K562 (cell line): ENCODE results near the gene PIH1D1. TPM values are rescaled to one million over a fixed set of nuclear protein-coding genes. Genes with fewer than 3 reads are reported as not detected.

Experiments used
- ATAC-seq: fragments of 200-7000 bp; cut with Tn5 transposase; 3 replicates; pipeline ENCODE4 v1.9.1; 2020; ENCODE audit warnings: moderate library complexity
- BruUV-seq: library from RNA; stranded (reverse); fragments of 400-500 nt; replicated peaks from 2 replicates; lab custom pipeline; 2021; lab: Mats Ljungman, UMichigan
- CTCF ChIA-PET: fragments of 300-600 bp; formaldehyde crosslinking; extraction: SDS; loops from one replicate; lab custom pipeline; 2021; ENCODE audit warnings: low intra/inter-chr PET ratio; lab: Yijun Ruan, JAX
- POLR2A ChIA-PET: fragments of 300-600, 350-650 bp; sonication (Branson Sonifier 250); formaldehyde crosslinking; extraction: SDS; loops from one replicate; lab custom pipeline; 2021; ENCODE audit warnings: antibody characterized with exemption, inconsistent platforms; lab: Yijun Ruan, JAX
- DNase-seq, 4 experiments: peaks; one replicate each; pipeline versions ENCODE4 v3.0.0 to v3.0.0-alpha.2; 2011 to 2018; ENCODE audit warnings: low spot score in 3 of 4, mixed read lengths in 3 of 4; ENCODE audit errors: extremely low read depth in 1 of 4
- FAIRE-seq: peaks from 2 replicates; lab custom pipeline; 2011; peaks lifted over from hg19 to GRCh38; lab: Jason Lieb, UNC
- H2AFZ ChIP-seq: 2 replicates; pipeline ENCODE4 v1.6.0; 2011; ENCODE audit warnings: low read depth, low read length, control low read depth, inconsistent platforms
- H3K27ac ChIP-seq: fragments of 200-600 bp; 3 replicates; pipeline ENCODE4 v1.8.0; 2011; ENCODE audit warnings: low read depth, mild to moderate bottlenecking, control low read depth, inconsistent platforms, low read length, moderate library complexity, mixed read lengths; ENCODE audit errors: extremely low read depth
- H3K27me3 ChIP-seq, 2 experiments: fragments of 300-600 bp in 1 of 2; 2 replicates in 1 of 2; 3 replicates in 1 of 2; pipeline versions ENCODE4 v1.6.0 to v1.8.0; 2011; ENCODE audit warnings: inconsistent platforms in 2 of 2, low read length in 2 of 2, mild to moderate bottlenecking in 1 of 2, mixed read lengths in 1 of 2, moderate library complexity in 1 of 2; ENCODE audit not compliant: control insufficient read depth in 2 of 2, insufficient read depth in 2 of 2
- H3K36me3 ChIP-seq: fragments of 300-600 bp; 3 replicates; pipeline ENCODE4 v1.8.0; 2011; ENCODE audit warnings: mild to moderate bottlenecking, low read length, inconsistent platforms; ENCODE audit not compliant: control insufficient read depth, insufficient read depth
- H3K4me1 ChIP-seq, 2 experiments: fragments of 200-600 bp in 1 of 2; replicated peaks in 1 of 2; 2 replicates in 1 of 2; 3 replicates in 1 of 2; pipeline versions ENCODE4 v1.5.1 to v1.8.0; 2011; ENCODE audit warnings: inconsistent platforms in 2 of 2, low read length in 2 of 2, mild to moderate bottlenecking in 1 of 2, mixed read lengths in 1 of 2, moderate library complexity in 1 of 2; ENCODE audit not compliant: control insufficient read depth in 2 of 2, insufficient read depth in 2 of 2
- H3K4me2 ChIP-seq: 2 replicates; pipeline ENCODE4 v1.6.1; 2011; ENCODE audit warnings: low read length, control low read depth, inconsistent platforms, mixed read lengths; ENCODE audit not compliant: insufficient read depth
- H3K4me3 ChIP-seq: fragments of 200-600 bp; sonication (generic), shearing (Covaris generic); 2 replicates; pipeline ENCODE4 v1.5.1; 2016; ENCODE audit warnings: control low read depth, inconsistent platforms
- H3K79me2 ChIP-seq: fragments of 200-600 bp; 3 replicates; pipeline ENCODE4 v1.8.0; 2011; ENCODE audit warnings: low read length, inconsistent platforms; ENCODE audit not compliant: control insufficient read depth, insufficient read depth
- H3K9ac ChIP-seq, 2 experiments: 2 replicates each; pipeline versions ENCODE4 v1.6.0 to v1.6.1; 2011; ENCODE audit warnings: low read depth in 2 of 2, low read length in 2 of 2, control low read depth in 1 of 2, inconsistent platforms in 1 of 2, mild to moderate bottlenecking in 1 of 2, mixed read lengths in 1 of 2; ENCODE audit not compliant: insufficient read depth in 1 of 2
- H3K9me1 ChIP-seq: one replicate; pipeline ENCODE4 v1.6.0; 2011; ENCODE audit warnings: inconsistent platforms, mild to moderate bottlenecking, low read length, moderate library complexity; ENCODE audit not compliant: control insufficient read depth, insufficient read depth
- H3K9me3 ChIP-seq: replicated peaks from 2 replicates; pipeline ENCODE4 v1.5.1; 2011; ENCODE audit warnings: low read depth, low read length, inconsistent platforms; ENCODE audit not compliant: control insufficient read depth, insufficient read depth
- H4K20me1 ChIP-seq: replicated peaks from 2 replicates; pipeline ENCODE4 v1.6.1; 2011; ENCODE audit warnings: low read length, inconsistent platforms, mixed read lengths; ENCODE audit not compliant: control insufficient read depth, insufficient read depth
- BRD4 ChIP-seq: fragments of 200-600 bp; sonication (generic); IDR thresholded peaks from 2 replicates; pipeline ENCODE4 v1.6.1; 2017; ENCODE audit warnings: inconsistent platforms
- CHD4 ChIP-seq: fragments of 200-600 bp; sonication (generic); IDR thresholded peaks from 3 replicates; pipeline ENCODE4 v1.6.1; 2012; ENCODE audit warnings: low read depth, mild to moderate bottlenecking, mixed read lengths, low read length, inconsistent platforms; ENCODE audit not compliant: insufficient read depth, insufficient replicate concordance, poor library complexity, severe bottlenecking
- E2F1 ChIP-seq: sonication (generic); formaldehyde crosslinking; IDR thresholded peaks from 2 replicates; pipeline ENCODE4 v1.8.1; 2023; ENCODE audit warnings: mild to moderate bottlenecking, missing genetic modification reagents, moderate library complexity
- ETS2 ChIP-seq: IDR thresholded peaks from 2 replicates; pipeline ENCODE4 v1.6.1; 2016; ENCODE audit warnings: borderline replicate concordance, missing genetic modification characterization, mild to moderate bottlenecking, moderate library complexity, missing compliant biosample characterization; ENCODE audit not compliant: poor library complexity, severe bottlenecking
- ILF3 ChIP-seq: fragments of 450-650 bp; IDR thresholded peaks from 2 replicates; pipeline ENCODE4 v1.6.1; 2018; ENCODE audit warnings: antibody characterized with exemption, mild to moderate bottlenecking, moderate library complexity, borderline replicate concordance
- POLR2A ChIP-seq: fragments of 450-650 bp; conservative IDR thresholded peaks from 2 replicates; pipeline ENCODE4 v1.6.1; 2016
- POLR2B ChIP-seq: fragments of 450-650 bp; IDR thresholded peaks from 2 replicates; pipeline ENCODE4 v1.6.1; 2018; ENCODE audit warnings: low read depth; ENCODE audit not compliant: partially characterized antibody
- PTBP1 ChIP-seq: fragments of 200-400 bp; formaldehyde crosslinking; IDR thresholded peaks from 2 replicates; pipeline ENCODE4 v1.6.1; 2017; ENCODE audit warnings: low read depth, low read length
- RBFOX2 ChIP-seq: fragments of 200-400 bp; formaldehyde crosslinking; IDR thresholded peaks from 2 replicates; pipeline ENCODE4 v1.6.1; 2017; ENCODE audit warnings: low read depth, mild to moderate bottlenecking, low read length, moderate library complexity
- SNRNP70 ChIP-seq: fragments of 200-400 bp; formaldehyde crosslinking; optimal IDR thresholded peaks from 2 replicates; pipeline ENCODE3; 2017; ENCODE audit warnings: low read depth, low read length
- SUPT5H ChIP-seq: fragments of 450-650 bp; IDR thresholded peaks from 2 replicates; pipeline ENCODE4 v1.6.1; 2016
- UBTF ChIP-seq, 2 experiments: IDR thresholded peaks; 2 replicates each; pipeline ENCODE4 v1.6.1; 2012; ENCODE audit warnings: improper control_type of control experiment in 2 of 2, low read depth in 2 of 2, low read length in 2 of 2, borderline replicate concordance in 1 of 2
- ZBTB33 ChIP-seq: sonication (generic); formaldehyde crosslinking; IDR thresholded peaks from 2 replicates; pipeline ENCODE4 v1.8.1; 2023; ENCODE audit warnings: mild to moderate bottlenecking, missing genetic modification reagents
- WGBS: fragments of 100-300 bp; shearing (Covaris generic); methylation state at CpG from one replicate; pipeline ENCODE4 v1.1.6; 2016; ENCODE audit warnings: low coverage, mixed read lengths; ENCODE audit not compliant: insufficient coverage; ENCODE audit errors: missing lambda C conversion rate; 5-methylcytosine and 5-hydroxymethylcytosine counted together
- in situ Hi-C: fragments of 300-500 bp; cut with MboI; formaldehyde crosslinking; loops from 4 replicates; pipeline ENCODE4 v1.15.0; 2018; ENCODE audit warnings: inconsistent platforms, mixed read lengths
- intact Hi-C: fragments of 100-400 bp; cut with micrococcal nuclease; formaldehyde crosslinking; loops from 2 replicates; pipeline ENCODE4 v1.14.2; 2022
- polyA plus RNA-seq, 8 experiments: library from polyadenylated mRNA; depleted of rRNA in 4 of 8; stranded (reverse) in 5 of 8; unstranded in 3 of 8; fragments of >200 nt; fragmentation: Nextera tagmentation in 2 of 8; fragmentation: Illumina TruSeq in 1 of 8; extraction: Ambion mirVana in 2 of 8; extraction: Trizol in 1 of 8; gene quantifications; 2 replicates each; pipeline versions ENCODE4 v1.2.1 to v1.2.3, GENCODE V29; 2011 to 2014; ENCODE audit warnings: inconsistent platforms in 1 of 8, missing spikeins in 1 of 8
- total RNA-seq, 7 experiments: library from RNA; depleted of rRNA in 6 of 7; stranded (reverse); fragments of >200 nt in 6 of 7; fragmentation: Illumina TruSeq in 2 of 7; extraction: Trizol in 2 of 7; gene quantifications; 2 replicates each; pipeline versions ENCODE4 v1.2.1 to v1.2.3, GENCODE V29; 2011 to 2021; ENCODE audit warnings: low replicate concordance in 1 of 7

Gene PIH1D1
- total and polyA plus RNA-seq, 9 of the 15 experiments (the other 6 are each of a cell fraction or from before 2014, with no cell fraction given) = 26.5 to 224 (median 137) TPM

GRCh38 chr19:49490287-49491029 lies 38.8 kb upstream of the PIH1D1 start:
- Histone ChIP-seq H3K9ac (peak overlapping the region; percentile 97 to 100), H3K27me3 (no peaks in the 10 kb centered on the region), H3K4me3 (peak overlapping the region; percentile 100), H3K36me3 (peaks cover 53% of the 10 kb centered on the region), H3K4me1 (peaks cover 19 to 30% of the 10 kb centered on the region in 2 experiments; a peak in 3 of 5 replicates), H3K4me2 (peak overlapping the region; percentile 95), H3K79me2 (peaks cover 49% of the 10 kb centered on the region), H3K27ac (peak overlapping the region; percentile 99), H2AFZ (no peak overlapping the region), H3K9me1 (peaks cover 3% of the 10 kb centered on the region), H3K9me3 (no peaks in the 10 kb centered on the region), H4K20me1 (peaks cover 30% of the 10 kb centered on the region)
- DNase-seq (peak in 2 of 4 experiments; percentile 32 to 35), FAIRE-seq (no peak), ATAC-seq (no peak)
- intact Hi-C loops (no loop called here), in situ Hi-C loops (loop anchor here (10.0 kb wide), 1 partner anchor 384 kb away; the partner anchor contains the start of genes AKT1S1 and TBC1D17)
- 85% methylated on average over 23 of the region's 27 CpGs for WGBS
- BruUV-seq = no TSS peak
- POLR2A ChIA-PET = interaction anchor here (0.6 to 1.4 kb wide), 2 partner anchors 43 to 880 kb away, joined by 3 to 4 read pairs; no protein-coding TSS in a partner anchor
- CTCF ChIA-PET = no interaction called here
- TF ChIP-seq POLR2A (peak; percentile 54; the same call in 1 of the 2 replicates), PTBP1 (no peak), SUPT5H (peak; percentile 34; the same call in 1 of the 2 replicates), POLR2B (peak; percentile 23), SNRNP70 (peak; percentile 81), ZBTB33 (CRISPR knock-in tag) (peak; percentile 46), RBFOX2 (peak; percentile 83), UBTF (IDR thresholded peaks at IDR 0.05; ENCODE audit: borderline replicate concordance in 1 of 2, low read depth in 2 of 2, low read length in 2 of 2) (no peak), BRD4 (no peak), ETS2 (tag) (no peak), E2F1 (CRISPR knock-in tag) (0 out of 2 replicates have a peak, but pooled peaks have one; percentile 16), CHD4 (no peak), ILF3 (0 out of 2 replicates have a peak, but pooled peaks have one; percentile 51)
